Uterus (tissue), 2 donors: ENCODE results near the gene ERI2.

Experiments
- CTCF ChIP-seq, 4 experiments: fragments of 200-600 bp in 2 of 4; fragments of 450-650 bp in 2 of 4; sonication (generic) in 2 of 4; IDR thresholded peaks; one replicate each; pipeline ENCODE4 v1.5.1; 2016 to 2019; ENCODE audit warnings: antibody characterized with exemption in 4 of 4, mild to moderate bottlenecking in 2 of 4, moderate library complexity in 1 of 4
- POLR2A ChIP-seq, 2 donors: fragments of 450-650 bp; IDR thresholded peaks; one replicate each; pipeline ENCODE4 v1.6.1; 2016; ENCODE audit warnings: antibody characterized with exemption in 2 of 2, mild to moderate bottlenecking in 1 of 2, moderate library complexity in 1 of 2

- TF ChIP-seq CTCF (IDR thresholded peaks at IDR 0.05) (no peak), POLR2A (IDR thresholded peaks at IDR 0.05) (no peak)
Measured at GRCh38 chr16:20746461-20746860, 59.8 kb downstream of the ERI2 start.
